A673 (cell line): ENCODE data around the gene ARHGEF1. TPM values are rescaled to one million over a fixed set of nuclear protein-coding genes. Genes with fewer than 3 reads are reported as not detected.

Experiments used
- BruUV-seq: library from RNA; stranded (reverse); fragments of 400-500 nt; replicated peaks from 2 replicates; lab custom pipeline; 2021; lab: Mats Ljungman, UMichigan
- CTCF ChIA-PET: fragments of 300-600 bp; sonication (Branson Sonifier 250); formaldehyde crosslinking; loops from one replicate; lab custom pipeline; 2022; ENCODE audit warnings: antibody characterized with exemption; lab: Charles Lee
- POLR2A ChIA-PET: fragments of 300-600 bp; sonication (Branson Sonifier 250); formaldehyde crosslinking; loops from one replicate; lab custom pipeline; 2022; ENCODE audit warnings: antibody characterized with exemption; ENCODE audit not compliant: low non-redundant PET; lab: Charles Lee
- DNase-seq: peaks from one replicate; pipeline ENCODE4 v3.0.0-alpha.2; 2015; ENCODE audit warnings: low spot score
- H3K27ac ChIP-seq: fragments of 200-600 bp; sonication (generic); 2 replicates; pipeline ENCODE4 v1.5.1; 2016; ENCODE audit warnings: mixed run types, low read depth, mild to moderate bottlenecking, mixed read lengths, antibody characterized with exemption, low read length; ENCODE audit not compliant: poor library complexity, severe bottlenecking
- H3K27me3 ChIP-seq: fragments of 200-600 bp; sonication (generic); replicated peaks from 2 replicates; pipeline ENCODE4 v1.6.1; 2017; ENCODE audit warnings: mixed run types, low read depth, mild to moderate bottlenecking, mixed read lengths, antibody characterized with exemption, low read length; ENCODE audit not compliant: insufficient read depth, poor library complexity
- H3K36me3 ChIP-seq: fragments of 200-600 bp; sonication (generic); 2 replicates; pipeline ENCODE4 v1.6.1; 2016; ENCODE audit warnings: mixed run types, mild to moderate bottlenecking, mixed read lengths, antibody characterized with exemption, low read length; ENCODE audit not compliant: insufficient read depth, poor library complexity, severe bottlenecking
- H3K4me1 ChIP-seq: fragments of 200-600 bp; sonication (generic); 2 replicates; pipeline ENCODE4 v1.6.1; 2017; ENCODE audit warnings: mixed run types, mild to moderate bottlenecking, mixed read lengths, antibody characterized with exemption, low read length; ENCODE audit not compliant: insufficient read depth, poor library complexity, severe bottlenecking
- H3K4me3 ChIP-seq: fragments of 200-600 bp; sonication (generic); 2 replicates; pipeline ENCODE4 v1.5.1; 2016; ENCODE audit warnings: low read depth, mixed run types, mild to moderate bottlenecking, mixed read lengths, low read length; ENCODE audit not compliant: poor library complexity, severe bottlenecking
- H3K9me3 ChIP-seq: fragments of 200-600 bp; sonication (generic); 2 replicates; pipeline ENCODE4 v1.6.1; 2016; ENCODE audit warnings: mixed run types, low read depth, mild to moderate bottlenecking, mixed read lengths, antibody characterized with exemption, low read length; ENCODE audit not compliant: poor library complexity, severe bottlenecking
- EZH2 ChIP-seq: fragments of 200-600 bp; sonication (generic); IDR thresholded peaks from 2 replicates; pipeline ENCODE4 v1.6.1; 2017; ENCODE audit warnings: borderline replicate concordance, low read depth, mild to moderate bottlenecking, mixed read lengths, antibody characterized with exemption, low read length; ENCODE audit not compliant: poor library complexity, severe bottlenecking
- intact Hi-C: fragments of 100-400 bp; cut with micrococcal nuclease; formaldehyde crosslinking; loops from one replicate; pipeline ENCODE4 v1.10.0; 2022; ENCODE audit not compliant: unreplicated experiment
- total RNA-seq: library from RNA; stranded (reverse); gene quantifications from 2 replicates; pipeline ENCODE4 v1.2.3, GENCODE V29; 2021
- TF ChIP-seq, protein P1 (sequence below): fragments of 300-800, 200-600 bp; sonication (generic); conservative IDR thresholded peaks from 2 replicates; pipeline ENCODE4 v1.5.1; 2017; ENCODE audit warnings: low read depth, mild to moderate bottlenecking, antibody characterized with exemption, low read length, moderate library complexity, mixed read lengths

ARHGEF1 gene
- total RNA-seq, 1 experiment from 2014 or later, result 164 TPM

DNA sequence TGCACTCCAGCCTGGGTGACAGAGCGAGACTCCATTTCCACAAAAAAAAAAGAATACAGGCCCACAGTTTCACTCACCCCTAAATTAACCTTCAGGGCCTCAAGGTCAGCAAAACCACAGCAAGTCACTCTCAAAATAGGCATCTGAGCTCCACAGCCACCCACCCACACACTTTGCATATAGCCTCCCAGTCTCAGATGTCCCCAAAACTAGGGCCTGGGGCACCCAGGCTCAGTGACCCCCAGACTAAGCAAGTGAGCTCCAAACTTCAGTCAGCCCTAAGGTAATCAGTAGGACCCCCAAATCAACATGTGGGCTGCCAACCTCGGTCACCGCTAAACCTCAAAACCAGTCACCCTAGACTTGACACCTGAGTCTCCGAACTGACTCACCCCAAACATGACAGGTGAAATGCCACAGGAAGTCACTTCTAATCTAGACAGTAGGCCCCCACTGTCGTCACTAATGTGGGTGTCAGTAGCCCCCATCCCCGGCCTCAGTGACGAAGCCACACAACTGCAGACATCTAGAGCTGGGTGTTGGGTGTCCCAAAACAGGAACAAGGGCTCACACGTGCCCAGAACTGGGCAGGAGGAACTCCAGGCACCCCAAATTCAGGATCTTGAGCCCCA is 62.3 kb downstream of the ARHGEF1 start:
- CTCF ChIA-PET, result no interaction called here
- Histone ChIP-seq H3K27me3 (no peaks in the 10 kb centered on the region), H3K4me3 (no peak overlapping the region), H3K27ac (no peak overlapping the region), H3K36me3 (no peaks in the 10 kb centered on the region), H3K9me3 (no peaks in the 10 kb centered on the region), H3K4me1 (no peaks in the 10 kb centered on the region)
- intact Hi-C loops, result no loop called here
- no peak for DNase-seq
- no TSS peak for BruUV-seq
- POLR2A ChIA-PET, result no interaction called here
- no peak for TF ChIP-seq EZH2
- TF ChIP-seq, protein P1, sequence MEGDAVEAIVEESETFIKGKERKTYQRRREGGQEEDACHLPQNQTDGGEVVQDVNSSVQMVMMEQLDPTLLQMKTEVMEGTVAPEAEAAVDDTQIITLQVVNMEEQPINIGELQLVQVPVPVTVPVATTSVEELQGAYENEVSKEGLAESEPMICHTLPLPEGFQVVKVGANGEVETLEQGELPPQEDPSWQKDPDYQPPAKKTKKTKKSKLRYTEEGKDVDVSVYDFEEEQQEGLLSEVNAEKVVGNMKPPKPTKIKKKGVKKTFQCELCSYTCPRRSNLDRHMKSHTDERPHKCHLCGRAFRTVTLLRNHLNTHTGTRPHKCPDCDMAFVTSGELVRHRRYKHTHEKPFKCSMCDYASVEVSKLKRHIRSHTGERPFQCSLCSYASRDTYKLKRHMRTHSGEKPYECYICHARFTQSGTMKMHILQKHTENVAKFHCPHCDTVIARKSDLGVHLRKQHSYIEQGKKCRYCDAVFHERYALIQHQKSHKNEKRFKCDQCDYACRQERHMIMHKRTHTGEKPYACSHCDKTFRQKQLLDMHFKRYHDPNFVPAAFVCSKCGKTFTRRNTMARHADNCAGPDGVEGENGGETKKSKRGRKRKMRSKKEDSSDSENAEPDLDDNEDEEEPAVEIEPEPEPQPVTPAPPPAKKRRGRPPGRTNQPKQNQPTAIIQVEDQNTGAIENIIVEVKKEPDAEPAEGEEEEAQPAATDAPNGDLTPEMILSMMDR, result no peak

DNA sequence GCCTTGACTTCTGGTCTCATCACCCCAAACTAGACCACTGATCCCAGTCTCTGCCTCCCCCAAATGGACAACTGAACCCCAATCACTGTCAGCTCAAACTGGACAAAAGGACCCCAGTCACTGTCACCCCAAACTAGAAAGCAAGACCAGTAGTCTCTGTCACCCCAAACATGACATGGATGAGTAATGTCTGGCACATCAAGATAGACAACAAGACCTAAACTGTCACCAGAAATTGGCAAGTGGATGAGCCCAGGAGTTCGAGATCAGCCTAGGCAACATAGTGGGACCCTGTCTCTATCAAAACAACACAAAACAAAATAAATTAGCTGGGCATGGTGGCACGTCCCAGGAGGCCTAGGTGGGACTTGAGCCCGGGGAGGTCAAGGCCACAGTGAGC is 64.1 kb downstream of the ARHGEF1 start:
- Histone ChIP-seq H3K27me3 (no peaks in the 10 kb centered on the region), H3K9me3 (no peaks in the 10 kb centered on the region), H3K36me3 (no peaks in the 10 kb centered on the region), H3K27ac (no peak overlapping the region), H3K4me1 (no peaks in the 10 kb centered on the region), H3K4me3 (no peak overlapping the region)
- no TSS peak for BruUV-seq
- no peak for TF ChIP-seq EZH2
- TF ChIP-seq, protein P1, result no peak
- CTCF ChIA-PET, result no interaction called here
- intact Hi-C loops, result no loop called here
- no peak for DNase-seq
- POLR2A ChIA-PET, result no interaction called here

DNA sequence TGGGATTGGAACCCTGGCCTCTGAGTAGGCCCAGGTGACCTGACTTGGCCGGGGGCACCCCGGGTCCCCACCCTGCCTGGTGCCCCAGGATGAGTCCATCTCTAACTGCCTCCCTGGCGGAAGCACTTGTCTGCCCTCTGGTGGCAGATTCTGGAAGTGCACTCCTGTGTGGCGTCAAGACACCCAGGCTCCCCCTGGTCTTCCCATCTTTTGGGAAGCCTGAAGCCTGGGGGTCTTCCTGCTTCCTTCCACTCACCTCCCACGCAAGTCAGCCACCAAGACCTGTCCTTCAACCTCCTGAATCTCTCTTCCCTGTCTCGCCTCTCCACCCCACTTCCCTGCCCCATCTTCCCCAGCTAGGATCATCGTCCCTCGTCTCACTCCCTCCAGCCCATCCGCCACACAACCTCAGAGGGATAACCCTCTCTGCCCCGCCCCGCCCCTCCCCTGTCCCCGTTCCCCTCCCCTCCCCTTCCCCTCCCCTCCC is 68.7 kb downstream of the ARHGEF1 start:
- Histone ChIP-seq H3K27ac (no peak overlapping the region), H3K4me1 (no peaks in the 10 kb centered on the region), H3K27me3 (no peaks in the 10 kb centered on the region), H3K36me3 (peaks cover 3% of the 10 kb centered on the region), H3K9me3 (no peaks in the 10 kb centered on the region), H3K4me3 (no peak overlapping the region)
- no peak for TF ChIP-seq EZH2
- TF ChIP-seq, protein P1, result peak; percentile 98
- ChIA-PET POLR2A (no interaction called here), CTCF (interaction anchor here (0.6 to 1.9 kb wide), 3 partner anchors 9 to 335 kb away, joined by 3 to 8 read pairs (median 7); no protein-coding TSS in a partner anchor)
- no TSS peak for BruUV-seq
- intact Hi-C loops, result loop anchor here (1.0 to 10.0 kb wide), 3 partner anchors 16 to 157 kb away; partner anchors contain the start of gene CEACAM3
- DNase-seq, result peak; percentile 86
